G401 (cell line): ENCODE data around the gene EVL. TPM values are rescaled to one million over a fixed set of nuclear protein-coding genes. Genes with fewer than 3 reads are reported as not detected.
"Not testable (repeated sequence)": the region's sequence is repeated elsewhere in the genome, so short reads cannot be mapped to it uniquely, and the experiment has no call there.

Experiments
- DNase-seq: peaks from one replicate; pipeline ENCODE4 v3.0.0-alpha.2; 2015; ENCODE audit warnings: low spot score
- in situ Hi-C: cut with HindIII; loops from 2 replicates; pipeline ENCODE4 v1.10.0; 2016; ENCODE audit warnings: low sequenced_read_pairs, mixed read lengths
- total RNA-seq: library from RNA; depleted of rRNA; stranded (reverse); fragments of >200 nt; shearing (Covaris generic); gene quantifications from 2 replicates; pipeline ENCODE4 v1.2.3, GENCODE V29; 2014; rRNA removed

Gene EVL, protein sequence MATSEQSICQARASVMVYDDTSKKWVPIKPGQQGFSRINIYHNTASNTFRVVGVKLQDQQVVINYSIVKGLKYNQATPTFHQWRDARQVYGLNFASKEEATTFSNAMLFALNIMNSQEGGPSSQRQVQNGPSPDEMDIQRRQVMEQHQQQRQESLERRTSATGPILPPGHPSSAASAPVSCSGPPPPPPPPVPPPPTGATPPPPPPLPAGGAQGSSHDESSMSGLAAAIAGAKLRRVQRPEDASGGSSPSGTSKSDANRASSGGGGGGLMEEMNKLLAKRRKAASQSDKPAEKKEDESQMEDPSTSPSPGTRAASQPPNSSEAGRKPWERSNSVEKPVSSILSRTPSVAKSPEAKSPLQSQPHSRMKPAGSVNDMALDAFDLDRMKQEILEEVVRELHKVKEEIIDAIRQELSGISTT
- 38.1 and 53.8 TPM in 2 replicates for total RNA-seq

DNA sequence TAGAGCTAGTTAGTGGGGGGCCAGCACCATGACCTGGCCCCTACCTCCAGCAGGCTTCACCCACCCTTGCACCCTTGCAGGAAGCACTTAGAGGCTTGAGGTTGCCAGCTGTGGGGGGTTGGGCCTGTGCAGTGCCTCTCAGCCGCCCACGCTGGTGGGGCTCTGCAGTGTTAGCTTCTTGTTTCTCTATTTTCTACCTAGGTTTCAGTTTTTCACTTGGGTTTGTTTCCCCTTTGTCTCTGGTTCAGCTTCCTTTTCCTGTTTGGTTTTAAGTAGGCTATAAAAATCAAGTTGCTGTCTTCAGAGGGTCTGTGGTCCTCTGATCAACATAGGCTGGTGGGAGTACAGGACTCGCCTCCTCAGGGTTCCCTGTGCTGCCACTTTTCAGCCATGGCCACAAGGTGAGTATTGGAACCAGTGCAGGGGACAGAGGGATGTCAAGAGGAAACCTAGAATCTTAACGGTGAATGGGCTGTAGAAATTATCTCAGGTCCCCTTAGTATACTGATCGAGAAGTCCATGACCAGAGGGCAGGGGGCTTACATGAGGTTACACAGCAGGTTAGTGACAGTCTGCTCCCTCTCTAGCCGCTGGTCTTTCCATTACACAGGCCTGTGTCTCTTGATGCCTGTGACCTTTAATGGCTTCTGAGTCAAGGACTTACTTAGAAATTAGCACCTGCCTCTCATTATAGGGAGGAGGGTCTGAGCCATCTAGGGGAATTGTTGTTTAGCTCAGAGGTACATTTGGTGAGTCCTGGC lies at the start of gene EVL:
Gene EVL (plus strand): TSS at position 312 of the 761 bp plus-strand sequence. CDS start 79 bp downstream, at position 391.
- no peak for DNase-seq
- in situ Hi-C loops = no loop called here

DNA sequence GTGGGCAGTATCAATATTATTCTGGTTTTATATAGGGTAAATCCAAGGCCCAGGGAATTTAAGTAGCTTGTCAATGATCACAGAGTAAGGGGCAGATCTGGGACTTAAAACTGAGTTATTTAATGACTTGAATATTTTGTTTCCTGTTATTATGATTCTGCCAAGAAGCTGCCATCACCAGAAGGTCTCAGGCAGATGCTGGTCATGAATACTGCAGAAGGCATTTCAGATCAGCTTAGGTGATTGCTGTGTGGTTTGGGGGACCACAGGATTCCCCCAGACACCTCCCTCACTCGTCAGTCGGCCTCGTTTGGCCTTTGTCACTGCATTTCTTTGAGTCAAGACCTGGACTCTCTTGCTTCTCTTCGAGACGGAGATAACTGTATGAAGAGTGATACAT lies 47.7 kb upstream of the EVL start:
- in situ Hi-C loops = no loop called here
- no peak for DNase-seq

DNA sequence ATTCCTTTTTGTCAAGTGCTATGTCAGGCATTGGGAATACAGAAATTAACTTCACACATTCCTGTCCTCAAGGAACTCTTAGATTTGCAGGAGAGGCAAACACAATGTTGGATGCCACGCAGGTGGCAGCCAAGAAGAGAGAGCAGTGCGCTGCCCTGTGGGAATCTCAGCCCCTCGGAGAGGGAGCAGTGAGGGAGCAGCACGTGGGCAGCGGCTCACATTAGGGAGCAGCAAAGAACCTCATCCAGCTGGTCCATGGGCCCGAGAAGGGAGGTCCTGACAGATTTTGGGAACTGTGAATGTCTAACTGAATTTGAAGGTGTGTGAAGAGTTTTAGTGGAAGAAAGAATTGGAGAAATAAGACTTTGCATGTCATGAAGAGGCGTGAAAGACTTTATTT lies 47.2 kb upstream of the EVL start:
- DNase-seq = no peak
- in situ Hi-C loops = no loop called here

DNA sequence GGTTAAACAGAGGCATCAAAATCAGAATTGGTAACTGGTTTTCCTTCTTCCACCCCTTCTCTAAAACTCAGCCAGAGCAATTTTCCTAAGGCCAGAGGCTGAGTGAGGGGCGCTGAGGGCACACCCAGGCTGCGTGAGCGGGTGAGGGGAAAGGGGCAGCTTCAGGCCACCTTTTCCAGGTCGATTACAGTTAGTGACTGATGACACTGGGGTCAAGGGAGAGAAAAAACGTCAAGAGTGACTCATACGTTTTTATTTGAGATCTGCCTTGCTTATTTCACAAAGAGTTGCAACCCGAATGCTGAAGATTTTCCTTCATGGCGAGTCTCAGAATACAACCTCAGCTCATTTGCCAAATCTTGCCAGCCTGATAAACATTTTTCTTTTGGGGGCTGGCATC lies 46.7 kb upstream of the EVL start:
- in situ Hi-C loops = no loop called here
- no peak for DNase-seq

DNA sequence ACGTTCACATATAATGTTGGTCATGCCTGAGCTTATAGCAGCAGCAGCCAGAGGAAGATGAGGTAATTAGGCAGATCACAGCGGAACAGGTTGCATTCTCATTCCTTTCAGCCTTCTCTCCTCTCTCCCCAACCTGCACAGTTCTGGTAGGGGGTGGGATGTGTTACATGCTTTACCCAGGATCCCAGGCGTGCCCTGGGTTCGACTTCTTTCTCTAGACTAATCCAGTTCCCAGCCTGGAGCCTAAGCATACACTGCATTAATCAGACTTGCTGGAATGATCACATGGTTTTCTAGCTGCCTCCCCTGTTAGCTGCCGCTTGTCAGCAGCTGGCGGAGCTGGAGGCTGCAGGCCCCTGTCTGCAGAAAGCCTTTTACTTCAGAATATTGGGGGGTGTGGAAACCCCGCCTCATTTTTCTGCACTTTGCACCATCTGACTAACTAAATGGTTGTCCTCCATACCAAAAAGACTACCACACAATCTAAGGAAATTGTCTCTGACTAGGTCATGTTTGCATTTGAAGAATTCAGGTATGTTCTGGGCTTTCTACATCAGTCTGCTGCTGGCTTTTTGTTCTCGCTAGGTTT lies 46.0 kb upstream of the EVL start:
- no peak for DNase-seq
- in situ Hi-C loops = no loop called here

DNA sequence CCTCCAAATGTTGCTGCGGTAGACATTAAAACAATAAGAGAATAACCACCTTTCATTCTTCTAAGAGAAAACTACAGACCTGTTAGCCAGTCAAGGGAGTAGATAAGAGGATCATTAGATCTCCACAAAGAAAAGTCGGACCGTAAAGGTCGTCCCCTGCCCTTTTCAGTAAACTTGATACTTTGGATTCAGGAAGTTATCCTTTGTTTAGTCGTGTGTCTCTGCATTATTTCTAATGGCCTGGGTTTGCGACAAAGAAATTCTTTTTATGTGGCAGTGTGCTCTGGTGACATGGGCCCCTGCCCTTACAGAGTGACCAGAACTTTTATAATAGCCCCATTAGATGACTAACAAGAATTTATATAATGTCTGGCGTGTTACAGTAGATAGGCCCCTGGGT lies 44.6 kb upstream of the EVL start:
- in situ Hi-C loops = no loop called here

DNA sequence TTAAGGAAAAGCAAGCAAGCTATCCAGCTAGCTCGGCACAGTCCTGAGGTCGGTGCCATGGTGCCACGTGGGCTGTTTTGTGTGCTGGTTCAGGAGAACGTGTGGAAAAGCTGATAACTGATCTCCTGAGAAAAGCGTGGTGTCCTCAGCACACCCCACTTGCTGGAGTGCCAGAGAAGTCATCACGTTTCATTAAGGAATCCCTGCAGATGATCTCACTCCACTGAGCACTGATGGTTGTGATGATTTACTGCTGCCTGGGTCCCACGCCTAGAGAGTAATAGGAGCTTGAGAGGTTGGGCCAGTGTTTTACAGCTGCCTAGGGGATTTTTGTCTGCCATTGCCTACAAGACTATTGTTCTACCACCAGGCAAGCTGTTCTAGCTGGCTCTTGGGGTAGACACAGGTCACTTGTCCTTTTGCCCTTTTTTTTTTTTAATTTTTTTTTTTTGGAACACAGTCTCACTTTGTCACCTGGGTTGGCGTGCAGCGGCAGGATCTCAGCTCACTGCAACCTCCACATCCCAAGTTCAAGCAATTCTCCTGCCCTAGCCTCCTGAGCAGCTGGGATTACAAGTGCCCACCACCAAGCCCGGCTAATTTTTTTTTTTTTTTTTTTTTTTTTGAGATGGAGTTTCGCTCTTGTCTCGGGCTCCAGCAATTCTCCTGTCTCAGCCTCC lies 42.3 kb upstream of the EVL start:
- DNase-seq = no peak
- in situ Hi-C loops = no loop called here

More for the DNA sequence above, 44.6 kb upstream of the EVL start:
- no peak for DNase-seq

DNA sequence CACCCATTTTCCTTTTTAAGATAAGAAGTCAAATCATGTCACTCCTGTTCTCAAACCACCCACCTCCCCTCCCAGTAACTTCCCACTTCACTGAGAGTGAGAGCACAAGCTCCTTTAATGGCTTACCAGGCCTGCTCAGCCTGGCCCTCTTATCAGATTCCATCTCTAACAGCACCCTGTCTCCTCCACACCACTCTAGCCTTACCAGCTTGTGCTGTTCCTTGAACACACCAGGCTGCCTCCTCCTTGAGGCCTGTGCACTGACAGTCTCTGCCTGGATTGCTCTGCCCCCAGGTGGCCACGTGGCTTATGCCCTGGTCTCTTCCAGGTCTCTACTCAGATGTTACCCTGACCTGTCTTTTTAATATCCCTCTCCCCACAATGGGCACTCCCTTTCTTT lies 40.1 kb upstream of the EVL start:
- in situ Hi-C loops = no loop called here
- DNase-seq = no peak

DNA sequence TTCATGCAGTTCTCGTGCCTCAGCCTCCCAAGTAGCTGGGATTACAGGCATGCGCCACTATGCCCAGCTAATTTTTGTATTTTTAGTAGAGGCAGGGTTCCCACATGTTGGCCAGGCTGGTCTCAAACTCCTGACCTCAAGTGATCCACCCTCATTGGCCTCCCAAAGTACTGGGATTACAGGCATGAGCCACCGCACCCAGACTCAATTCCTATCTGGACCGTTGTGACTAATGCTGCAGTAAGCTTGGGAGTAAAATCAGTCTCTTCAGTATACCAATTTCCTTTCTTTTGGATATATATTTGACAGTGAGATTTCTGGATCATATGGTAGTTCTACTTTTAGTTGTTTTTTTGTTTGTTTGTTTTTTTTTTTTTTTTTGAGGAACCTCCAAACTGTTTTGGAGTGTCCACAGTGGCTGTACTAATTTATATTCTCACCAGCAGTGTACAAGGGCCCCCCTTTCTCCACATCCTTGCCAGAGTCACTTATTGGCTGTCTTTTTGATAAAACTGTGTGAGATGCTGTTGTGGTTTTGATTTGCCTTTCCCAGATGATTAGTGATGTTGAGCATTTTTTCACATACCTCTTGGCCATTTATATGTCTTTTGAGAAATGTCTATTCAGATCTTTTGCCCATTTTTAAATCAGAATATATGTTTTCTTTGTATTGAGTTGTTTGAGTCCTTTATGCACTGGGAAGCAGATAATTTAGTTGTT lies 37.3 kb upstream of the EVL start:
- in situ Hi-C loops = no loop called here
- DNase-seq = no peak

DNA sequence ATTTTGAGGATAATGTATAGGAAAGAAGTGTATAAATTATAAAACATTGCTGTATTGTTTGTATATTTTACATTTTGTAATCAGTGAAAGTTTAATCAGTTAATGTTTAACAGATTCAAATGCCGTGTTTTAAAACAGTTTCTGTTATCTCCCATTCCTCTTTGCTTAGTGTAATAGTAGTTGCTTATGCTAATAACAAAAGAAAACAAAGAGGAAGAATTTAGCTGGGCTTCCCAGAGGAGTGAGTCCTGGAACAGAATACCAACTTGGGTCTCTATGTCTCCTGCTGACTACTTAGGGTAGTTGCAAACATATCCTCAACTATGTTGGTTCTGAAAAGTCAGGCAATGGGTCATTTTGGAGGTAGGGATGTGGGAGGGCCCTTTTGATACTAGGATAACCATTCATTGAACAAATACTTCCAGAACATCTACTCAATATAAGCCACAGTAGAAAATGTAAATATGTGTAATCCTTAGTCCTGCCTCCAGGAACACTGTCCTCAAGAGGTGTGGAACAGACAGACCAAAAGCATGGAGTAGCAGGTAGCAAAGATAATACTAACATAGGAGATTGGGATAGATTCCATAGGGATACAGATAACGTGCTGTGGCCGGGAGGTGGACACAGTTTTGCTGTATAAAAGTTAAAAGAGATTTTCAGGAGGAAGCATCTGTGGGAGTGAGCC lies 36.1 kb upstream of the EVL start:
- no peak for DNase-seq
- in situ Hi-C loops = no loop called here

DNA sequence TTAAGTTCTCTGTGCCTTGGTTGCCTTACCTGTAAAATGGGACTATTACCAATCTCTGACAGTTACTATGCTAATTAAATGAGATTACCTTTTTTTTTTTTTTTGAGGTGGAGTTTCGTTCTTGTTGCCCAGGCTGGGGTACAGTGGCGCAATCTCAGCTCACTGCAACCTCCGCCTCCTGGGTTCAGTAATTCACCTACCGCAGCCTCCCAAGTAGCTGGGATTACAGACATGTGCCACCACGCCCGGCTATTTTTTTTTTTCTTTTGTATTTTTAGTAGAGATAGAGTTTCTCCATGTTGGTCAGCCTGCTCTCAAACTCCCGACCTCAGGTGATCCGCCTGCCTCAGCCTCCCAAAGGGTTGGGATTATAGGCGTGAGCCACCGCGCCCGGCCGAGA lies 35.2 kb upstream of the EVL start:
- in situ Hi-C loops, DNase-seq: not testable (repeated sequence)

DNA sequence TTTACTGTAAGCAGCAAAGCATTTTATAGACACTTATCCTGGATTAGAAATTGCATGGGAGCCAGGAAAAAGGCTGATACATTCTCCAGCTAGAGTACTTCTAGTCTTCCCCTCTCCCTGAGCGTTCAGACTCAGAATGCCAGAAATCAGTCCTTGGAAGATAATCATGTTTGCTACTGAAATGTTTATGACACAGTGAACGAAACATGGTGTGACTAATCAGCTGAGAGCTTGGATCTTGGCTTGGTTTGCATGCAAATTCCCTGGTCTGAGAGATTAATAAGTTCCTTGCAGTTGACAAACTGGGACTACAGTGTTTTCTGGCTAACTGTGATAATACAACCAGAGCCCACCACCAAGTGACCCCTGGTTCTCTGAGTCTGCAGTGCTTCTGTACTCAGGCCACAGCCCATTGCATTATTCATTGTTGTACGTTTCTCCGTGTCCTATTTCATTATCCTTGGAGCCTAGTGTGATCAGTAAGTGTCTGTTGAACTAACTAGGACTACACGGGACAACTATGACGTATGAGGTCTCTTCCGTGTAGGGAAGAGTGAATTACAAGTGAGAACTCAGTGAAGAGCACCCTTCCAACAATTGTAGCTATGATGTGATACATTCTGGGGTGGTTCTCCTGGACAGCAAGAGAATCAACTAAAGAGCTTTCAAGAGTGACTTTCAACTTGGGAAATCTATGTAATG lies 34.6 kb upstream of the EVL start:
- no peak for DNase-seq
- in situ Hi-C loops = no loop called here

DNA sequence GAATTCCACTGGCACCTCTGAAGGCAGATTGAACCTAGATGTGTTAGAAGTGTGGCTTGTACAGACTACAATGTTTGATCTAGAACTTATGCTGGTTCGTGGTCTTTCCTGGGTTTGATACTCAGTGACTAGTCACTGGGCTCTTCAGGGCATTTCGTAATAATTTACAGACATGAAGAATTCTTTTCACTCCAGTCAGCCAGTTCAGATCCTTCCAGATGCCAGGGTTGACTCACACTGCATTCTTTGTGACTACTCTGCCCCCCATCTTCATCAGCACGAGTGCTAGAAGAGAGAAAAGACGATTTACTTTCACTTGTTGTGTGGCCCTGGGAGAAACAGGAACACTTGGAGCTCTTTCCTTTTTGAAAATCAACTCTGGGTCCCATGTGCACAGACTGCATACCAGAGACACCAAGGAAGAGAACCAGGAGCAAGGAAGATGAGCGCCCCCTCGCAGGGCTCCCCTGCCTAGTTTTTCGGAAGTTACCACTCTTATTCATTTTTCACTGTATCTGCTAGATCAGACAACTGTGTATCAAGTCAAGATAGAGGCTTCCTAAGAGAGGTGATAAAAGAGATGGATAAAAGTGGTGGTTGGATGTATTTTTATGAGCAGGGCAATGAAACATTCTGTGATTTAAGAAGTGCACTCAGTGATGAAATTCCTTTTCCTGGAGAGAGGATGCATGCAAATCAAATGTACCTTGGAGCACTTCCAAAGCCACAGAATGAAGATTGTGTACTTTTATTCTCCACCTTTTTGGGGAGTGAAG lies 33.5 kb upstream of the EVL start:
- no peak for DNase-seq
- in situ Hi-C loops = no loop called here

DNA sequence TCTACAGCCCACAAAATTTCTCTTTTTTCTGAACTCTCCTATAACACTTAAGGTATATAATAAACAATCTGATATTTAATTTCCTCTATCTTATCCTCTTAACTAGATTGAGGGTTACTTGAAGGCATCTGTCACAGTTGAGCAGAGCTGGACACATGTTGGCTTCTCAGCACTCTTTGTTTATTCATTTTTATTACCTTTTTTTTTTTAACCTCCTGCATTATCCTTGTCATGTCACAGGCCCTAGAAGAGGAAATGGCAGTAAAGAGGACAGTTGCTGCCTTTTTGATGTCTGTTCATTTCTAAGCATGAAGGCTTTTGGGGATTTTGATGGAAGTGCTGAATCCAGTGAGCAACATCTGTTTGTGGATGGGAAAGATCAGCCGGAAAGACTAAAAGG lies 32.5 kb upstream of the EVL start:
- DNase-seq = no peak
- in situ Hi-C loops = no loop called here

DNA sequence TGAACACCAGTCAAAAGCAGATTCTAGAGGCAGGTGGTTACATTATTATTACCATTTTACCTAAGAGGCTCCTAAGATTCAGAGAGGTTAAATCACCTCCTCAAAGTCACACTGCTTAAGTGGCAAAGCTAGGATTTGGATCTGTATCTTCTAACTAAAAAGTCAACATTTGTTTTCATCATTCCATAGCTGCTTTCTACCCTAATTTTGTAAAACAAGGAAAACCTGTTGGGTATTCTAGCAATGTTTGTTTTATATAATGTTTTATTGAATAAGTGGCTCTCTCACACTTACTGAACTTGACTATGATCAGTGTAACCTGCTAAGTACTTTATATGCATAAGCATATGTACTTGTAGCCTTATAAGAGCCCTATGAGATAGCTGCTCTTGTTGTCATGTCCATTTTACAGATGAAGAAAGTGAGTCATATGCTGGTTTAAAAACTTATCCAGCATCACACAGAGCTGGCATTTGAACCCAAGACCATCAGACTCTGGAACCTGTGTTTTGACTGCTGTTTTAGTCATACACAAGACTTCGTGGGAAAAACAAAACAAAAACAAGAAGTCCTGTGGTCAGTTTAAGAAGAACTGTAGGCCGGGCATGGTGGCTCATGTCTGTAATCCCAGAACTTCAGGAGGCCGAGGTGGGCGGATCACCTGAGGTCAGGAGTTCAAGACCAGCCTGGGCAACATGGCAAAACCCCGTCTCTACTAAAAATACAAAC lies 31.7 kb upstream of the EVL start:
- in situ Hi-C loops = no loop called here
- DNase-seq = no peak

DNA sequence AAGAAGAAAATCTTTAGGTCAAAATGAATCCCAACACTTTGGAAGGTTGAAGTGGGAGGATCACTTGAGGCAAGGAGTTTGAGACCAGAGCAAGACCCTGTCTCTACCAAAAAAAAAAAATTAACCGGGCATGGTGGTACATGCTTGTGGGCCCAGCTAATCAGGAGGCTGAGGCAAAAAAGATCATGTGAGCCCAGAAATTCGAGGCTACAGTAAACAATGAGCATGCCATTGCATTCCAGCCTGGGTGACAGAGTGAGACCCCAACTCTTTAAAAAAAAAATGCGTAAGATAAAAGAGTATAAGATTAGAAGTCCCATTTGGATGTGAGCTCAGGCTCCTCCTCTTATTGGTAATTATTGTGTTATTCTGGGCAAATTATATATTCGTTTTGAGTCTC lies 30.8 kb upstream of the EVL start:
- DNase-seq = no peak

More for the DNA sequence above, 30.8 kb upstream of the EVL start:
- in situ Hi-C loops = no loop called here
